Ascending aorta (tissue), 2 donors: Measurements from ENCODE around the gene KCNN3. TPM values are rescaled to one million over a fixed set of nuclear protein-coding genes. Genes with fewer than 3 reads are reported as not detected.

Experiments
- DNase-seq, 2 donors: peaks; one replicate each; pipeline ENCODE4 v3.0.0-alpha.2; 2019; ENCODE audit warnings: low spot score in 2 of 2
- H3K27ac ChIP-seq, 2 donors: fragments of 200-600 bp; sonication (generic); one replicate each; pipeline ENCODE4 v1.5.1; 2016 to 2017; ENCODE audit warnings: mild to moderate bottlenecking in 1 of 2
- H3K27me3 ChIP-seq: fragments of 200-600 bp; sonication (generic); one replicate; pipeline ENCODE4 v1.5.1; 2017
- H3K36me3 ChIP-seq, 2 donors: fragments of 200-600 bp; sonication (generic); one replicate each; pipeline ENCODE4 v1.5.1; 2016
- H3K4me1 ChIP-seq, 2 donors: fragments of 200-600 bp; sonication (generic); one replicate each; pipeline ENCODE4 v1.5.1; 2016 to 2017; ENCODE audit warnings: mild to moderate bottlenecking in 1 of 2
- H3K4me3 ChIP-seq, 2 donors: fragments of 200-600 bp; sonication (generic); one replicate each; pipeline ENCODE4 v1.5.1; 2016 to 2017; ENCODE audit warnings: mild to moderate bottlenecking in 1 of 2
- H3K9me3 ChIP-seq, 2 donors: fragments of 200-600 bp; sonication (generic); one replicate each; pipeline ENCODE4 v1.5.1; 2016
- CTCF ChIP-seq, 3 experiments: fragments of 200-600 bp in 2 of 3; fragments of 450-650 bp in 1 of 3; sonication (generic) in 2 of 3; IDR thresholded peaks; one replicate each; pipeline ENCODE4 v1.5.1; 2016 to 2019; ENCODE audit warnings: antibody characterized with exemption in 3 of 3, mild to moderate bottlenecking in 1 of 3, moderate library complexity in 1 of 3
- intact Hi-C: fragments of 100-400 bp; cut with DNase I; formaldehyde crosslinking; loops from one replicate; pipeline ENCODE4 v1.15.1; 2023
- total RNA-seq: library from RNA; depleted of rRNA; stranded (reverse); fragments of >200 nt; gene quantifications from one replicate; pipeline ENCODE4 v1.1.0, GENCODE V29; 2016

Gene KCNN3
- total RNA-seq, 1 donor from 2014 or later: 24.6 TPM

- Histone ChIP-seq H3K27ac (no peak overlapping the region), H3K4me1 (no peaks in the 10 kb centered on the region), H3K9me3 (no peaks in the 10 kb centered on the region), H3K36me3 (no peaks in the 10 kb centered on the region), H3K27me3 (no peaks in the 10 kb centered on the region), H3K4me3 (no peak overlapping the region)
- no peak for TF ChIP-seq CTCF (IDR thresholded peaks at IDR 0.05)
- intact Hi-C loops: no loop called here
- no peak for DNase-seq
These were observed 92.3 kb downstream of the KCNN3 start for GRCh38 chr1:154777781-154778180.

- intact Hi-C loops: no loop called here
- Histone ChIP-seq H3K4me3 (no peak overlapping the region), H3K4me1 (no peaks in the 10 kb centered on the region), H3K27me3 (no peaks in the 10 kb centered on the region), H3K9me3 (no peaks in the 10 kb centered on the region), H3K36me3 (no peaks in the 10 kb centered on the region), H3K27ac (no peak overlapping the region)
- no peak for TF ChIP-seq CTCF (IDR thresholded peaks at IDR 0.05)
- DNase-seq: no peak
These were observed 92.9 kb downstream of the KCNN3 start for GRCh38 chr1:154777154-154777553.

GRCh38 chr1:154775621-154776605 is 94.2 kb downstream of the KCNN3 start:
- no peaks in the 10 kb centered on the region for H3K36me3 ChIP-seq
- H3K9me3 ChIP-seq: no peaks in the 10 kb centered on the region
- intact Hi-C loops: no loop called here
- no peak for TF ChIP-seq CTCF (IDR thresholded peaks at IDR 0.05)
- H3K4me1 ChIP-seq: no peaks in the 10 kb centered on the region
- no peak for DNase-seq
- H3K27me3 ChIP-seq: no peaks in the 10 kb centered on the region
- no peak overlapping the region for H3K4me3 ChIP-seq
- H3K27ac ChIP-seq: no peak overlapping the region

GRCh38 chr1:154774175-154774855 is 95.8 kb downstream of the KCNN3 start:
- H3K4me1 ChIP-seq: no peaks in the 10 kb centered on the region
- no peaks in the 10 kb centered on the region for H3K27me3 ChIP-seq
- no peak for DNase-seq
- H3K27ac ChIP-seq: no peak overlapping the region
- TF ChIP-seq CTCF (IDR thresholded peaks at IDR 0.05): no peak
- no peaks in the 10 kb centered on the region for H3K36me3 ChIP-seq
- H3K4me3 ChIP-seq: no peak overlapping the region
- H3K9me3 ChIP-seq: no peaks in the 10 kb centered on the region
- intact Hi-C loops: no loop called here

GRCh38 chr1:154773551-154773950 is 96.5 kb downstream of the KCNN3 start:
- no peaks in the 10 kb centered on the region for H3K36me3 ChIP-seq
- no peak for DNase-seq

More at GRCh38 chr1:154773551-154773950, 96.5 kb downstream of the KCNN3 start:
- no peaks in the 10 kb centered on the region for H3K27me3 ChIP-seq
- H3K4me3 ChIP-seq: no peak overlapping the region
- no peaks in the 10 kb centered on the region for H3K4me1 ChIP-seq
- H3K27ac ChIP-seq: no peak overlapping the region
- no peak for TF ChIP-seq CTCF (IDR thresholded peaks at IDR 0.05)
- intact Hi-C loops: no loop called here
- no peaks in the 10 kb centered on the region for H3K9me3 ChIP-seq
